HAP-1 (cell line): ENCODE measurements around the gene ESPNL.

Experiments
- DNase-seq, 2 experiments: peaks; one replicate each; pipeline ENCODE4 v3.0.0-alpha.2; 2016 to 2020; ENCODE audit warnings: low spot score in 2 of 2
- H3K27me3 ChIP-seq: fragments of 250-450 bp; sonication (Bioruptor Pico); 2 replicates; pipeline ENCODE4 v1.5.1; 2020; ENCODE audit warnings: low read depth, mild to moderate bottlenecking, moderate library complexity
- H3K36me3 ChIP-seq: fragments of 250-450 bp; sonication (Bioruptor Pico); replicated peaks from 2 replicates; pipeline ENCODE4 v1.5.1; 2020; ENCODE audit warnings: mild to moderate bottlenecking
- H3K4me1 ChIP-seq: fragments of 250-450 bp; sonication (Bioruptor Pico); 2 replicates; pipeline ENCODE4 v1.5.1; 2020; ENCODE audit warnings: mild to moderate bottlenecking
- H3K4me3 ChIP-seq: fragments of 250-450 bp; sonication (Bioruptor Pico); 2 replicates; pipeline ENCODE4 v1.5.1; 2020; ENCODE audit warnings: mild to moderate bottlenecking, moderate library complexity
- H3K9me3 ChIP-seq: fragments of 250-450 bp; sonication (Bioruptor Pico); 2 replicates; pipeline ENCODE4 v1.5.1; 2020; ENCODE audit warnings: mild to moderate bottlenecking, moderate library complexity
- in situ Hi-C: fragments of 300-500 bp; cut with MboI; formaldehyde crosslinking; loops from 3 replicates; pipeline ENCODE4 v1.14.3; 2020; ENCODE audit warnings: low sequenced_read_pairs, inconsistent platforms, mixed read lengths

ESPNL gene

DNA sequence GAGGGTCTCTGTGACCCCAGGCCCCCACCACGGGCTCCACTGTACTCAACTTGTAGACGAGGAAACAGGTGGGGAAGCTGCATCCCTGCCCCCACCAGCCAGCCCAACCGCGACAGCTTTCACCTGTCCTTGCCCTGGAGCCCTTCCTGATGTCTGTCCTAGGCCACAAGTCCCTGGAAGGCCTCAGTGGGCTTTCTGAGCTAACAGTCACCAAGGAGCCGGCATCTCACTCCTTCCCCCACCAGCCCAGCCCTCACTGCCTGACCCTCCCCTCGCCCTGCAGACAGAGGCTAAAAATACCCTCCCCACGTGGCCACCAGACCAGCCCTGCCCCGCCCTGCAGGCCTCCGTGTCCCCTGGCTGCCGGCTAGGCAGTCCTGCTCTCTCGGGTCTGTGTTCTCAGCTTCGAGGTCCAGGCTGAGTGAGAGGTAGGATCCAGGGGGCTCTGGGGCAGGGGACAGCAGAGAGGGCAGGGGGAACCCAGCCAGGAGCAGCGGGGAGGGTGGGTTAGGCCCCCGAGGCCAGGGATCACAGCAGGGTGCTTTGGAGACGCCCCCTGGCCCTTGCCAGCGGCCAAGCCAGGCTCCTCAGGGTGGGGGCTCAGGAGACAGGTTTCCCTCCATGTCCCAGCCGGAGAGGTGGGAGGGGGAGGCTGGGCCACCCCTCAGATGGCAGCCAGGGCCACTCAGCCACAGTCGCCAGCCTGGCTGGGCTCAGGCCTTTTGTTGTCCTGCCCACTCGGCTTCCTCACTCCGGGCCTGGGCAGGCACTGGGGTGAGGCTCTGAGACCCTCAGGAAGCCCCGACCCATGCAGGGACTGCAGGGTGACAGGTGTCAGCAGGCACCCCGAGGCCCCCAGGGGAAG, 38.4 kb downstream of the ESPNL start, which contains the start of gene KLHL30:
Gene KLHL30, plus strand, starts transcription at position 338 of the 865 bp plus-strand sequence. CDS start 2,087 bp downstream, outside the sequence.
- DNase-seq: peak in 1 of 2 experiments; percentile 37
- in situ Hi-C loops: no loop called here
- Histone ChIP-seq H3K36me3 (no peaks in the 10 kb centered on the region), H3K27me3 (no peaks in the 10 kb centered on the region), H3K9me3 (no peaks in the 10 kb centered on the region), H3K4me3 (no peak within 1 kb of the TSS), H3K4me1 (no peaks in the 10 kb centered on the region)

DNA sequence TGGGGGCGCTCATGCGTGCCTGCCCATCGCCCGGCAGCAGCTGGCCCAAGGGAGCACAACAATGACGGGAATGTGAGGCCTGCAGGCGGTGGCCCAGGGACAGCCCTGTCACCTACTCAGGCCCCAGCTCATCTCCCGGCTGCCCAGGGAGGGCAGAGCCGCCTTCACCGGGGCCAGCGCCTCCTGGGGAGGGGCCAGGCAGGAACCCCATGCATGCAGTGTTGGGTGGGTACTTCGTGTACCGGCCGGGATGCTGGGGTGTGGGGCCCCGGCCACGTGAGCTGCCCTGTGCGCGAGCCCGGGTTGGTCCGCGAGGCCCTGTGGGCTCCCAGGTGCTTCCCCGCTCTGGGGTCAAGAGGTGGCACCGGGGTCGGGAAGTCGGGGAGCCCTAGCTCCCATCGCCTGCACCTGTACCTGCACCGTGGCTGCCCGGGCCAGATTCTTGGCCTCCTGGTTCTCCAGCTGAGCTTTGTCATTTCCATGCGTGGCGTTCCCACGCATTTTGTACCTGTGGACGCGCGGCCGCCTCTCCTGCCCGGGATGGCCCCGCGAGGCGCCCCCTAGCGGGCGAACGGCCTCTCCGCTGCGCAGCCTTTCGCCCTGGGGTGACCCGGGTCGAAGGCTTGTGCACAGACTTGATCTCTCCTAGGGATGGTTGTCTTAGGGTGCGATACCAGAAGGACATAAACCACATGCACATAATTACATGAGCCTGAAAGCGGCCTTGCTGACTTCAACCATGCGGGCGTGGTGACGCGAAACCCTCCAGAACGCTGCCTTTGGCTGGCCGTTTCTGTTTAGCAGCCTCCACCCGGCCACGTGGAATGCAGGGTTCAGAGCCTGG, 39.3 kb downstream of the ESPNL start:
- H3K9me3 ChIP-seq: no peaks in the 10 kb centered on the region
- no peaks in the 10 kb centered on the region for H3K27me3 ChIP-seq
- no peaks in the 10 kb centered on the region for H3K36me3 ChIP-seq
- no peaks in the 10 kb centered on the region for H3K4me1 ChIP-seq
- peak; percentile 12 to 71 for DNase-seq
- no peak overlapping the region for H3K4me3 ChIP-seq
- in situ Hi-C loops: no loop called here

- H3K27me3 ChIP-seq: no peaks in the 10 kb centered on the region
- H3K4me1 ChIP-seq: no peaks in the 10 kb centered on the region
- no peak for DNase-seq
- in situ Hi-C loops: no loop called here
- H3K4me3 ChIP-seq: no peak overlapping the region
- no peaks in the 10 kb centered on the region for H3K9me3 ChIP-seq
- no peaks in the 10 kb centered on the region for H3K36me3 ChIP-seq
These were observed 39.9 kb downstream of the ESPNL start for GRCh38 chr2:238140040-238140439.

DNA sequence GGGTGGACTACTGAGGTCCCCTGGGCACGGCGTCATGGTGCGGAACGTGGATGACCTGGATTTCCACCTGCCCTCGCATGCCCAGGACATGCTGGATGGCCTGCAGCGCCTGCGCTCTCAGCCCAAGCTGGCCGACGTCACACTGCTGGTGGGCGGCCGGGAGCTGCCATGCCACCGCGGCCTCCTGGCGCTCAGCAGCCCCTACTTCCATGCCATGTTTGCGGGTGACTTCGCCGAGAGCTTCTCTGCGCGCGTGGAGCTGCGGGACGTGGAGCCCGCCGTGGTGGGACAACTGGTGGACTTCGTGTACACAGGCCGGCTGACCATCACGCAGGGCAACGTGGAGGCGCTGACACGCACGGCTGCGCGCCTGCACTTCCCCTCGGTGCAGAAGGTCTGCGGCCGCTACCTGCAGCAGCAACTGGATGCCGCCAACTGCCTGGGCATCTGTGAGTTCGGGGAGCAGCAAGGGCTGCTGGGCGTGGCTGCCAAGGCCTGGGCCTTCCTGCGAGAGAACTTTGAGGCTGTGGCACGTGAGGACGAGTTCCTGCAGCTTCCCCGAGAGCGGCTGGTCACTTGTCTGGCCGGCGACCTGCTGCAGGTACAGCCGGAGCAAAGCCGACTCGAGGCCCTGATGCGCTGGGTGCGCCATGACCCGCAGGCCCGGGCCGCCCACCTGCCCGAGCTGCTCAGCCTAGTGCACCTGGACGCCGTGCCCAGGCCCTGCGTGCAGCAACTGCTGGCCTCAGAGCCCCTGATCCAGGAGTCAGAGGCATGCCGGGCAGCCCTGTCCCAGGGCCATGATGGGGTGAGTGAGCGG, 40.8 kb downstream of the ESPNL start:
- DNase-seq: no peak
- H3K9me3 ChIP-seq: no peaks in the 10 kb centered on the region
- no peaks in the 10 kb centered on the region for H3K36me3 ChIP-seq
- H3K27me3 ChIP-seq: no peaks in the 10 kb centered on the region
- H3K4me3 ChIP-seq: no peak overlapping the region
- H3K4me1 ChIP-seq: no peaks in the 10 kb centered on the region
- in situ Hi-C loops: no loop called here

GRCh38 chr2:238141541-238142318, 41.6 kb downstream of the ESPNL start:
- H3K36me3 ChIP-seq: no peaks in the 10 kb centered on the region
- no peaks in the 10 kb centered on the region for H3K9me3 ChIP-seq
- no peak for DNase-seq
- in situ Hi-C loops: no loop called here
- no peaks in the 10 kb centered on the region for H3K4me1 ChIP-seq
- no peak overlapping the region for H3K4me3 ChIP-seq
- no peaks in the 10 kb centered on the region for H3K27me3 ChIP-seq

GRCh38 chr2:238142382-238143205, 42.5 kb downstream of the ESPNL start:
- H3K36me3 ChIP-seq: no peaks in the 10 kb centered on the region
- no peak for DNase-seq
- no peak overlapping the region for H3K4me3 ChIP-seq
- in situ Hi-C loops: no loop called here
- H3K27me3 ChIP-seq: no peaks in the 10 kb centered on the region
- H3K9me3 ChIP-seq: no peaks in the 10 kb centered on the region
- no peaks in the 10 kb centered on the region for H3K4me1 ChIP-seq

DNA sequence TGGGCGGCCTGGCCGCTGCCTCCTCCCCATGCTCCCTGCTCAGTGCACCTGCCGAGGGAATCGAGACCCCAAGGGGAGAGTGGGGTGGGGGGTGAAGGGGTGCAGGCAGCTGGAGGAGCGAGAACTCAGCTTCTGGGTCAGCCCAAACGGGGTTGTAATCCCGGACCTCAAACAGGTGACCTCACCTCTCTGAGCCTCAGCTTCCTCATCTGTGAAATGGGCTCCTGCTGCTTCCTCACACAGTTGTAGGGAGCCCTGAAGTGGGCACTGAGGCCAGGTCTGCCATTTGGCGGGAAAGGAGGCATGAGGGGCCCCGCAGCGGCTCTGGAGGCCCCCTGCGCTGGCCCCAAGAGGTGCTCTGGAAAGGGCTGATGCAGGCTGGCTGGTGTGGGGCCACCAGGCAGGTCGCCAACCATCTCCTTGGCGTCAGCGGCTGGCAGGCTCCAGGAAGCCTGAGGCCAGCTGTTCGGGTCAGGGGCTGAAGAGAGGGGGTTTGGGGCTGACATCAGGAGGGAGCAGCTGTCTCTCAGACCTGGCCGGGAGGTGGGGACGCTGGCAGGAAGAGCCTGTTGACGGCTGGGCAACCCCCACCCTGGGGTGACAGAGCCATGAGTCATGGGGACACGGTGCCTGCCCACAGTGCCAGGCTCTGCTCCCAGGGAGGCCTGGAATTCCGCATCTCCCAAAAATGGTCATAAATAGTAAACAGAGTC, 43.3 kb downstream of the ESPNL start:
- H3K36me3 ChIP-seq: no peaks in the 10 kb centered on the region
- no peaks in the 10 kb centered on the region for H3K27me3 ChIP-seq
- DNase-seq: no peak
- H3K9me3 ChIP-seq: no peaks in the 10 kb centered on the region
- no peak overlapping the region for H3K4me3 ChIP-seq
- in situ Hi-C loops: no loop called here
- no peaks in the 10 kb centered on the region for H3K4me1 ChIP-seq

DNA sequence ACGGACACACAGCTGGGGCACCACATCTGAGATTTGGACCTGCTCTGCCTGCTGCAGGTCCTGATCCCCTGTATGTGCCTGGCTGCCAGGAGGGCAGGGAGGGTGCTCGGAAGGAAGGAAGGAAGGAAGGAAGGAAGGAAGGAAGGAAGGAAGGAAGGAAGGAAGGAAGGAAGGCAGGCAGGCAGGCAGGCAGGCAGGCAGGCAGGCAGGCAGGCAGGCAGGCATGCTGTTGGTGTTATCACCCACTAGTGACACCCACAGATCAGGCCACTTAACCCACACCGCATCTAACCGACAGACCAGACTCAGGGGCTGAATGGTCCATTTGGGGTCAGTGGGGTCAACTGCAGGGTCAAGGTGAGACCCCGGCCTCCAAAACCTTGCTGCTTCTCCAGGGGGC, 44.1 kb downstream of the ESPNL start:
- in situ Hi-C loops: no loop called here
- no peak for DNase-seq
- Histone ChIP-seq H3K27me3 (no peaks in the 10 kb centered on the region), H3K9me3 (no peaks in the 10 kb centered on the region), H3K36me3 (no peaks in the 10 kb centered on the region), H3K4me3 (no peak overlapping the region), H3K4me1 (no peaks in the 10 kb centered on the region)

DNA sequence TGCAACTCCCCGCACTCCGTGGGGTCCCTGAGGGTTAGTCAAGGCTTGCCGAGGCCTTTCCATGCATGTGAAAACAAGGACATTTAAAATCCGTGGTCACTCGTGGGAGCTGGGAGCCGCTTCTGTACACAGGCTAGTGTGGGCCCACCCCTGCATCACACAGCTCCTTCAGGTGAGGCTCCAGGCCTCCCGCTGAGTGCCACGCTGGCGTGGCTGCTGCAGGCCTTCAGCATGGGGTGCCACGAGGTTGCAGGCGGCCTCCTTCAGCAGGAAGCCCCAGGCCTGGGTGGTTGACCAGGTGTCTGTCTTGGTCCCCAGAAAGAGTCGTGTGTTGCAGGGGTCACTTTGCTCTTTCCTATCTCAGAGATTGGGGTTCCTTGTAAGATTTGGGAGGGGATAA, 44.9 kb downstream of the ESPNL start:
- no peak overlapping the region for H3K4me3 ChIP-seq
- no peaks in the 10 kb centered on the region for H3K9me3 ChIP-seq
- no peaks in the 10 kb centered on the region for H3K36me3 ChIP-seq
- no peaks in the 10 kb centered on the region for H3K27me3 ChIP-seq
- in situ Hi-C loops: no loop called here
- no peak for DNase-seq
- no peaks in the 10 kb centered on the region for H3K4me1 ChIP-seq

- H3K9me3 ChIP-seq: no peaks in the 10 kb centered on the region
- no peak for DNase-seq
- H3K4me1 ChIP-seq: no peaks in the 10 kb centered on the region
- H3K27me3 ChIP-seq: no peaks in the 10 kb centered on the region
- no peak overlapping the region for H3K4me3 ChIP-seq
- in situ Hi-C loops: no loop called here
- H3K36me3 ChIP-seq: no peaks in the 10 kb centered on the region
These were observed 45.7 kb downstream of the ESPNL start for GRCh38 chr2:238145851-238146250.

DNA sequence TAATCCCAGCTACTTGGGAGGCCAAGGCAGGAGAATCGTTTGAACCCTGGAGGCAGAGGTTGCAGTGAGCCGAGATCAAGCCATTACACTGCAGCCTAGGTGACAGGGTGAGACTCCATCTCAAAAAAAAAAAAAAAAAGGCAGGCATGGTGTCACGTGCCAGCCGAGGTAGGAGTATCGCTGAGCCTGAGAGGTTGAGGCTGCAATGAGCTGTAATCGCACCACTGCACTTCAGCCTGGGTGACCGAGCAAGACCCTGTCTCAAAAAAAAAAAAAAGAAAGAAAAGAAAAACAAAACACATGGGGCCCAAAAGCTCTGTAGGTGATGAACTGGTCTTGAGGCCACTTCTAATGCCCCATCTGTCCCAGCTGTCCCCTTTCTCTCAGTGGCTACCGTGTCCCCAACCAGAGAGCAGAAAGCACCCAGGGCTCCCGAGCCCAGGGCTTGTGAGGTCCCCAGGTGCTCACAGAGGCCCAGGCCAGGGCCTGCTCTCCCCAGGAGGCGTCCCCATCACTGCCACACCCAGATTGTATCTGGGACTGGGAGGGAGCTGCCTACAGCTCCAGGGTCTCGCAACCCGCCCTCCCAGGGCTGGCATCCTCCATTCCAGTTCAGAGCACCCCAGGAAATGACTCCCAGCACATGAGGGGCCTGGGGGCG, 46.9 kb downstream of the ESPNL start:
- no peak for DNase-seq
- in situ Hi-C loops: no loop called here
- H3K4me3 ChIP-seq: no peak overlapping the region
- no peaks in the 10 kb centered on the region for H3K36me3 ChIP-seq
- no peaks in the 10 kb centered on the region for H3K9me3 ChIP-seq
- H3K4me1 ChIP-seq: no peaks in the 10 kb centered on the region
- no peaks in the 10 kb centered on the region for H3K27me3 ChIP-seq
